Activated CD8-positive, alpha-beta T cell treated with anti-CD3 and anti-CD28 coated beads, Interleukin-2, amount 10 ng/mL, durations not matched to agents 7 days and 5 days (primary cell): ENCODE results near the gene MTF2. TPM values are rescaled to one million over a fixed set of nuclear protein-coding genes. Genes with fewer than 3 reads are reported as not detected.
"Not testable (repeated sequence)": the region's sequence is repeated elsewhere in the genome, so short reads cannot be mapped to it uniquely, and the experiment has no call there.

Experiments
- ATAC-seq: fragments of 150-1000 bp; cut with Tn5 transposase; one replicate; pipeline ENCODE4 v1.10.0; 2021; ENCODE audit warnings: moderate library complexity
- CTCF ChIA-PET: fragments of 350-600 bp; sonication (Branson Sonifier 250); formaldehyde crosslinking; loops from one replicate; lab custom pipeline; 2021; ENCODE audit warnings: antibody characterized with exemption; lab: Charles Lee
- POLR2A ChIA-PET: fragments of 350-600 bp; sonication (Branson Sonifier 250); formaldehyde crosslinking; loops from one replicate; lab custom pipeline; 2021; ENCODE audit warnings: antibody characterized with exemption; lab: Charles Lee
- DNase-seq: peaks from one replicate; pipeline ENCODE4 v3.0.0-alpha.2; 2020
- H3K27ac Mint-ChIP-seq: one replicate; pipeline ENCODE4 v1.8.0; 2021; ENCODE audit warnings: mild to moderate bottlenecking, mixed read lengths
- H3K27me3 Mint-ChIP-seq: one replicate; pipeline ENCODE4 v1.8.0; 2021; ENCODE audit warnings: low read depth, mixed read lengths
- H3K36me3 Mint-ChIP-seq: one replicate; pipeline ENCODE4 v1.8.0; 2021; ENCODE audit warnings: low read depth, mixed read lengths
- H3K4me1 Mint-ChIP-seq: one replicate; pipeline ENCODE4 v1.8.0; 2021; ENCODE audit warnings: low read depth, mixed read lengths
- H3K4me3 Mint-ChIP-seq: one replicate; pipeline ENCODE4 v1.8.0; 2021; ENCODE audit warnings: mild to moderate bottlenecking, mixed read lengths
- H3K9me3 Mint-ChIP-seq: one replicate; pipeline ENCODE4 v1.8.0; 2022; ENCODE audit warnings: mixed read lengths; ENCODE audit not compliant: insufficient read depth
- total RNA-seq, 2 experiments: library from RNA; stranded (reverse); gene quantifications; one replicate each; pipeline ENCODE4 v1.2.3, GENCODE V29; 2021

Gene MTF2
- 10 to 100 TPM; 56.4 to 63.2 TPM for total RNA-seq

DNA sequence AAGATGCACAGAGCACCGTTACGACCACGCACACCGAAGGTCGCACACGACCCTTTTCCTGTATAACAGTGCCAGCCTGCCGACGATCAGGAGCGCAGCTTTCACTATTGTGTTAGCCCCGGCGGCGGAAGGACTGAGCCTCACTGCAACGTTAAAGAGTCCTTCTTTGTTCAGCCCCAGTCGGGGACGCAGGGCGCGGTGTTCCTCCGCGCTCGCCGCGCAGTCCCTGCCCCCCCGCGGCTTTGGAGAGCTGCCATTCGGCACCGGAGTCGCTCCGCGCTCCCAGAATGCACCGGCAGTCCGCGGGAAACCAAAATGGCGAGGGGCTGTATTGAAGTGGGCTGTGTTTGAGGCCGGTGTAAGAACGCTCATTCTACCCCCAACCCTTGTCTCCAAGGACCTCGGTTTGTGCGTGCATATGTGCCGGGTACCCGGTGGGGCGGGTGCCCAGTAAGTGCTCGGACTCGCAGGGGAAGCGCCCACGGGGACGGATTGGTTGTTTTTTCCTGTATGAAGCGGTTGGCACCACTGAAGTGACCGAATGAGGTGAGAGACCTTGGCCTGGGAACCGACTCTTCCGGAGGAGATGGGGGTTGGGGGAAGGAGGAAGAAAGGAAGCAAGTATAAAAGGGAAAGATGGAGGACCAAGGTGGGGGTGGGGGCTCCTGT lies at the start of gene MTF2:
TSS of gene MTF2 (plus strand) at position 298 of the 669 bp plus-strand sequence. CDS start at position 542, 244 bp downstream.
- Mint-ChIP-seq H3K4me3 (peak within 1 kb of the TSS; percentile 97), H3K27ac (peak within 1 kb of the TSS; percentile 98), H3K9me3 (peaks cover 6% of the 10 kb centered on the region), H3K27me3 (peaks cover 2% of the 10 kb centered on the region), H3K4me1 (peaks cover 37% of the 10 kb centered on the region), H3K36me3 (peaks cover 16% of the 10 kb centered on the region)
- ATAC-seq, result peak; percentile 94
- CTCF ChIA-PET, result interaction anchor here (0.6 to 4.1 kb wide), 36 partner anchors 9 to 765 kb away, joined by 3 to 25 read pairs (median 4); partner anchors contain the start of genes DIPK1A and RPL5
- POLR2A ChIA-PET, result interaction anchor here (0.6 to 3.2 kb wide), 36 partner anchors 8 to 767 kb away, joined by 3 to 28 read pairs (median 4); partner anchors contain the start of genes DIPK1A, DR1, RPL5 and TMED5
- peak; percentile 96 for DNase-seq

DNA sequence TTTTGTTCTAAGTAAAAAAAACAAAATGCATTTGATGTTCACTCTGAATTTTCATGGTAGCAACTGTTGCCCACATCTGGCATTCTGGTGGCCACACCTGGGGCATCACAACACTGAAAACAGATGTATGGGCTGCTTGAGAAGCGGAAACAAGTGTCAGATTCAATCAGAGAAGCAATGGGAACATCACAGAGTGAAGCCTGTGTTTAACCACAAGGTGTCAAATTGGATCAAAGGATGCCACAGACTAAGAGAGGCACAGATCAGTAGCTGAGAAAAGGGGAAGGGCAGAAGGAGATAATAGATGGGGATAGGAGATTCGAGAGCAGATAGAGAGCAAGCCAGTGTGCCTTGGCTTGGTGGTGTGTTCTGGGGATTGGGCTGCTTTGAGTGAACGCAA lies 49.8 kb upstream of the MTF2 start:
- ATAC-seq, result peak; percentile 91
- peak overlapping the region; percentile 62 for H3K27ac Mint-ChIP-seq
- no peaks in the 10 kb centered on the region for H3K9me3 Mint-ChIP-seq
- POLR2A ChIA-PET, result interaction anchor here (1.1 kb wide), 1 partner anchor 50 kb away, joined by 4 read pairs; the partner anchor contains the start of gene MTF2
- H3K4me1 Mint-ChIP-seq, result peaks cover 30% of the 10 kb centered on the region
- H3K36me3 Mint-ChIP-seq, result no peaks in the 10 kb centered on the region
- no peak overlapping the region for H3K4me3 Mint-ChIP-seq
- peaks cover 5% of the 10 kb centered on the region for H3K27me3 Mint-ChIP-seq
- CTCF ChIA-PET, result interaction anchor here (0.9 to 2.0 kb wide), 9 partner anchors 8 to 274 kb away, joined by 3 to 13 read pairs (median 4); partner anchors contain the start of gene MTF2
- peak; percentile 62 for DNase-seq

DNA sequence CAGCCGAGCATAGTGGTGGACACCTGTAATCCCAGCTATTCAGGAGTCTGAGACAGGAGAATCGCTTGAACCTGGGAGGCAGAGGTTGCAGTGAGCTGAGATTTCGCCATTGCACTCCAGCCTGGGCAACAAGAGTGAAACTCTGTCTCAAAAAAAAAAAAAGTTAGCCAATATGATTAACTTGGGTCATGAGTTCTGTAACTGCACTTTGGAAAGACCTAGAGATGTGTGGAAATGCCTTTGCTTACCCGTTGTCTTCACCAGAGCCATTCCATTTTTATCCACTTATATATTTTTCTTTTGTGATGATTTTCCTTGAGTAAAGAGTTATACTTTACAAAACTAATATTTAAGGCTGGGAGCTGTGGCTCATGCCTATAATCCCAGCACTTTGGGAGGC lies 48.9 kb upstream of the MTF2 start:
- ATAC-seq, result not testable (repeated sequence)

DNA sequence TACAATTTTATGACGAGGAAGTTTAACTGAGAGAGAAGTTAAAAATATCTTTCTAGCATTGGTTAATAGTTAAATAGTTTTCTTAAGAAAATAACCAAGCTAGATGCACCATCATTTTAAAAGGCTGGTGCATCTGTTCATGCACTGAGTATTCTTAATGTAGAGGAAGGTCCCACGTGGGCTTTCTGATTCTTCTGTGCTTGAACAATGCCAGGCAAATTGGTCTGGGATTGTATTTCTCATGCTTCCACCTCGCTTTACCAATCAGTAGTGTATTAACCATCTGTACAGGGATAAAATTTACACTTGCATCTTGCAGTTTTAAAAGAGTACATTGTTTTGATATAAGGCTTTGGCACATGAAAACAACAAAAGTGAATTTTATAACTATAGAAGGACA lies 47.4 kb upstream of the MTF2 start:
- ATAC-seq, result no peak
- Mint-ChIP-seq H3K4me3 (no peak overlapping the region), H3K36me3 (no peaks in the 10 kb centered on the region), H3K9me3 (no peaks in the 10 kb centered on the region), H3K27ac (no peak overlapping the region), H3K27me3 (no peaks in the 10 kb centered on the region), H3K4me1 (peaks cover 32% of the 10 kb centered on the region)
- CTCF ChIA-PET, result interaction anchor here (1.2 kb wide), 1 partner anchor 11 kb away, joined by 4 read pairs; no protein-coding TSS in a partner anchor
- POLR2A ChIA-PET, result no interaction called here
- no peak for DNase-seq

More for the DNA sequence above, 48.9 kb upstream of the MTF2 start:
- not testable (repeated sequence) for DNase-seq, H3K9me3 Mint-ChIP-seq, H3K4me3 Mint-ChIP-seq, H3K27me3 Mint-ChIP-seq, H3K36me3 Mint-ChIP-seq, H3K27ac Mint-ChIP-seq
- H3K4me1 Mint-ChIP-seq, result peaks cover 30% of the 10 kb centered on the region
- ChIA-PET POLR2A (interaction anchor here (1.0 to 1.1 kb wide), 2 partner anchors 12 to 49 kb away, joined by 3 to 4 read pairs; partner anchors contain the start of gene MTF2), CTCF (interaction anchor here (0.6 to 2.0 kb wide), 8 partner anchors 9 to 149 kb away, joined by 3 to 13 read pairs (median 4); partner anchors contain the start of gene DIPK1A)

DNA sequence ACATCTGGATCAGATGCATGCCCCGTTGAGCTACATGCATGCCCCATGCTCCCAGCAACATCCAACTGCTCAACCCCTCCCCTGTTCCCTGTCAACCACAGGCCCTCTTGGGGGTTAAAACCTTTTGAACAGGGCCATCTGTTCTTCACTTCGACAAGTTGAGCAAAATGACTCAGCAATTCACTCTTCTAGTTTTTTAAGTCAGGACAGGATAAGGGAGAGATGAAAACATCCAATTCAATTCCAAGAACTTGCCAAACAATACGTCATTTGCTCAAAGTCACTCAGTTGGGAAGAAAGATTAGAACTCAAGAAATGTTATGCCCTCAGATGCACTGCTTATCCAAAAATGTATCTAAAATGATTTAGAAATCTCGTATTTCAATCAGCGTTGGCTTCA lies 46.1 kb upstream of the MTF2 start:
- DNase-seq, result no peak
- Mint-ChIP-seq H3K9me3 (no peaks in the 10 kb centered on the region), H3K4me3 (no peak overlapping the region), H3K4me1 (peaks cover 34% of the 10 kb centered on the region), H3K27ac (no peak overlapping the region), H3K27me3 (no peaks in the 10 kb centered on the region), H3K36me3 (no peaks in the 10 kb centered on the region)
- no peak for ATAC-seq
- ChIA-PET CTCF (interaction anchor here (1.0 to 2.5 kb wide), 6 partner anchors 9 to 47 kb away, joined by 3 to 16 read pairs (median 4); no protein-coding TSS in a partner anchor), POLR2A (interaction anchor here (2.0 kb wide), 1 partner anchor 9 kb away, joined by 12 read pairs; no protein-coding TSS in a partner anchor)

DNA sequence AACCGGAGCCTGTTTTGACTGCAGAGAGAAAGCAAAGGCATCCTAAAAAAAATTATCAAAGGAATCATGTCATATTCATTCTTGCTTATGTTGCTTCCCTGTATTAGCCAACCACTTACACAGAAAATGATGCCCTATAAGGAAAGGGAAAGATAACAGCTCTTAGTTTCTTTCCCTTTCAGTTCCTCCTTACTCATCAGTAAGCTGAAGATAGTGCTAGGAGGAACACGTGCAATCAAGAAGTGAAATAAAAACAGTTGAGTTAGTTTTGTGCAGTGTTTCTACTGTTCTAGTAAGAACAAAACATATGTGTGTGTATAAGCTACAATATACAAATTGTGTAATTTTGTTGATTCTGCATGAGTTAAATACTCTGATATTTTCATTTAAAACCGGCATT lies 45.3 kb upstream of the MTF2 start:
- CTCF ChIA-PET, result interaction anchor here (0.7 to 2.5 kb wide), 9 partner anchors 10 to 270 kb away, joined by 3 to 16 read pairs (median 4); no protein-coding TSS in a partner anchor
- Mint-ChIP-seq H3K9me3 (no peaks in the 10 kb centered on the region), H3K4me1 (peaks cover 36% of the 10 kb centered on the region), H3K27me3 (no peaks in the 10 kb centered on the region), H3K4me3 (no peak overlapping the region), H3K27ac (no peak overlapping the region), H3K36me3 (no peaks in the 10 kb centered on the region)
- ATAC-seq, result no peak
- POLR2A ChIA-PET, result interaction anchor here (2.0 kb wide), 1 partner anchor 9 kb away, joined by 12 read pairs; no protein-coding TSS in a partner anchor
- DNase-seq, result no peak

DNA sequence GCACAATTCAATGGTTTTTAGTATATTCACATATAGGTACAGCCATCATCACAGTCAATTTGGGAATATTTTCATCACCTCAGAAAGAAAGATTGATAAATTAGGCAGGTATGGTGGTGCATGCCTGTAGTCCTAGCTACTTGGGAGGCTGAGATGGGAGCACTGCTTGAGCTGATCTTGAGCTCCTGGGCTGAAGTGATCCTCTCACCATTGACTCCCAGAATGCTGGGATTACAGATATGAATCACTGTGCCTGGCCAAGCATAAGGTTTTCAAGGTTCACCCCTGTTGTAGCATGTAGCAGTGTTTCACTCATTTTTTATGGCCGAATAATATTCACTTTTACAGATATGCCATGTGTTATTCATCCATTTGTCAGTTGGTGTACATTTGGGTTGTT lies 44.7 kb upstream of the MTF2 start:
- Mint-ChIP-seq H3K27ac (no peak overlapping the region), H3K4me1 (peaks cover 34% of the 10 kb centered on the region), H3K4me3 (no peak overlapping the region), H3K9me3 (no peaks in the 10 kb centered on the region), H3K27me3 (no peaks in the 10 kb centered on the region), H3K36me3 (no peaks in the 10 kb centered on the region)
- no peak for ATAC-seq
- CTCF ChIA-PET, result interaction anchor here (0.7 to 2.5 kb wide), 7 partner anchors 11 to 270 kb away, joined by 3 to 16 read pairs (median 5); no protein-coding TSS in a partner anchor
- POLR2A ChIA-PET, result interaction anchor here (2.0 kb wide), 1 partner anchor 8 kb away, joined by 12 read pairs; no protein-coding TSS in a partner anchor
- DNase-seq, result no peak

DNA sequence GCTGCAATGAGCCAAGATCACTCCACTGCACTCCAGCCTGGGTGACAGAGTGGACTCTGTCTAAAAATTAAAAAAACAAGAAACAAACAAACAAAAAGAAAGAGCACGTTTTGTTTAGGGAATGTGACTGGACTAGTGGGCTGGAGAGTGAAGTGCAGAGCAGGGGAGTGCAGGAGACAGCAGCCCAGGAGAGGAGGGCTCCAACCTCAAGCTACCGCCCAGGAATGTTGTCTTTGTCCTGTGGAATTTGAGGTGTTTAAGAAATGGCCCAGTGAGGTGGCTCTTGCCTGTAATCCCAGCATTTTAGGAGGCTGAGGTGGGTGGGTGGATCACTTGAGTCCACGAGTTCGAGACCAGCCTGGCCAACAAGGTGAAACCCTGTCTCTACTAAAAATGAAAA lies 42.4 kb upstream of the MTF2 start:
- no peak for DNase-seq
- no peaks in the 10 kb centered on the region for H3K27me3 Mint-ChIP-seq
- H3K4me3 Mint-ChIP-seq, result no peak overlapping the region
- ATAC-seq, result no peak
- H3K4me1 Mint-ChIP-seq, result peaks cover 29% of the 10 kb centered on the region
- no peaks in the 10 kb centered on the region for H3K9me3 Mint-ChIP-seq
- ChIA-PET CTCF (interaction anchor here (2.1 kb wide), 1 partner anchor 26 kb away, joined by 6 read pairs; no protein-coding TSS in a partner anchor), POLR2A (no interaction called here)
- no peaks in the 10 kb centered on the region for H3K36me3 Mint-ChIP-seq
- H3K27ac Mint-ChIP-seq, result no peak overlapping the region

DNA sequence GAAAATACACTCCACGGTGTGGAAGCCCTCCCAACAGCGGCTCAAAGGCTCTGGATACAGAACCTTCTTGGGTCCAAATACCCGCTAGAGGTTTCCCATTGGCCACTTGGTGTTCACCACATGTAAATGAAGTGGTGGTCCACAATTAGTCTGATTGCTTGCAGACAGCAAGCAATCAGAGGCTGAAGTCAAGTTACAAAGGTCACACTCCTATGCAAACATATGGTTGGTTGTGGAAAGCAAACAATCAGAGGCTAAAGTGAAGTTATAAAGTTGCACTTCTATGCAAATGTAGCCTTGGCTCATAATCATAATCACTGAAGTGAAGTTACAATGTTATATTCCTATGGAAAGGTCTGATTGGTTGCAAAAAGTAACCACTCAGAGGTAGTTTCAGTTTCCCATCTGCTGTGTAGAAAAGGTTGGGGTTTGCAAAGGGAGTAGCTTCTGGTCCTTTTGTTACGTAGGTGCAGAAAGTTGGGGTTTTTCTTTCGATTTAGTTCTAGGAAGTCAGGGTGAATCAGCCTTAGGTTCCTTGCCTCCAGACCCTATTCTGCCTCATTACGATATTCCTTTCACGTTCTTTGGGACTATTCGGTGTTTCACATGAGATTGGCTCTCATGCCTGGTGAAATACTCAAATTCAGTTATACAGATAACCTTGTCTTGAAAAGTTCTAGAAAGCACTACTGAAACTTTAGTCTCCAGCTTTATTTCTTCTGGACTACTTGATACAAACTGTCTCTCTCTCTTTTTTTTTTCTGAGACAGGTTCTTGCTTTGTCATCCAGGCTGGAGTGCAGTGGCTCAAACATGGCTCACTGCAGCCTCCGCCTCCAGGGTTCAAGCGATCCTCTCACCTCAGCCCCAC lies 36.7 kb upstream of the MTF2 start:
- POLR2A ChIA-PET, result interaction anchor here (0.5 to 2.1 kb wide), 11 partner anchors 9 to 596 kb away, joined by 3 to 21 read pairs (median 4); partner anchors contain the start of genes DIPK1A, DR1, MTF2 and RPL5
- peak overlapping the region; percentile 77 for H3K4me3 Mint-ChIP-seq
- CTCF ChIA-PET, result interaction anchor here (0.6 to 2.2 kb wide), 13 partner anchors 9 to 303 kb away, joined by 3 to 14 read pairs (median 5); partner anchors contain the start of gene MTF2
- H3K36me3 Mint-ChIP-seq, result no peaks in the 10 kb centered on the region
- H3K9me3 Mint-ChIP-seq, result peaks cover 3% of the 10 kb centered on the region
- peak overlapping the region; percentile 93 for H3K27ac Mint-ChIP-seq
- H3K4me1 Mint-ChIP-seq, result peaks cover 31% of the 10 kb centered on the region
- peak; percentile 67 for DNase-seq
- H3K27me3 Mint-ChIP-seq, result no peaks in the 10 kb centered on the region
- peak; percentile 98 for ATAC-seq

DNA sequence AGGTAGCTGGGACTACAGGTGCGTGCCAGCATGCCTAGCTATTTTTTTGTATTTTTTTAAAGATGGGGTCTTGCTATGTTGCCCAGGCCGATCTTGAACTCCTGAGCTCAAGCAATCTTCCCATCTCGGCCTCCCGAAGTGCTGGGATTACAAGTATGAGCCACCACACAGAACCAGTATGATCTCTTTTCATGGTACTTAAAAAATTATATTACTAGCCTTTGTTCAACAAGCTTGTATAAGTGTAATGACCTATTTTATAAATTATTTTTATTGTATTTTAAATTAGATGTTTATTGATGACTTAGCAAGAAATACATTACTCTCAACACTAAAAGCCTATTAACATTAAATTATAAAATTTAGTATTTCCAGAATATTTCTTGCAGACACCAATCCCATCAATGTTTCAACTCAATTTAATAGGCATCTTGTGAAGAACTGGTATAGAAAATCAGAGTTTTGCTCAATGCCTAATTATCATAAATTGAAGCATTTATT lies 36.0 kb upstream of the MTF2 start:
- peak overlapping the region; percentile 93 for H3K27ac Mint-ChIP-seq
- POLR2A ChIA-PET, result interaction anchor here (0.5 to 2.1 kb wide), 8 partner anchors 9 to 302 kb away, joined by 3 to 21 read pairs (median 8); partner anchors contain the start of genes DIPK1A, DR1, MTF2 and RPL5
- peaks cover 3% of the 10 kb centered on the region for H3K9me3 Mint-ChIP-seq
- H3K4me3 Mint-ChIP-seq, result peak overlapping the region; percentile 77
- peaks cover 29% of the 10 kb centered on the region for H3K4me1 Mint-ChIP-seq
- H3K36me3 Mint-ChIP-seq, result no peaks in the 10 kb centered on the region
- DNase-seq (no peak), ATAC-seq (no peak)
- H3K27me3 Mint-ChIP-seq, result no peaks in the 10 kb centered on the region
- CTCF ChIA-PET, result interaction anchor here (0.7 to 2.2 kb wide), 12 partner anchors 8 to 302 kb away, joined by 3 to 14 read pairs (median 4); partner anchors contain the start of gene MTF2
